Endodermal cell (in vitro differentiated cells): ENCODE data around the gene FSCB. TPM values are rescaled to one million over a fixed set of nuclear protein-coding genes. Genes with fewer than 3 reads are reported as not detected.

Experiments
- DNase-seq: peaks from one replicate; pipeline ENCODE4 v3.0.0-alpha.2; 2017
- H3K27ac ChIP-seq: 2 replicates; pipeline ENCODE4 v1.5.1; 2013; ENCODE audit warnings: mild to moderate bottlenecking, low read depth, low read length, moderate library complexity
- H3K27me3 ChIP-seq: 2 replicates; pipeline ENCODE4 v1.6.1; 2013; ENCODE audit warnings: mild to moderate bottlenecking, low read length, moderate library complexity; ENCODE audit not compliant: insufficient read depth, control insufficient read depth, poor library complexity, severe bottlenecking
- H3K36me3 ChIP-seq: 2 replicates; pipeline ENCODE4 v1.7.0; 2013; ENCODE audit warnings: mild to moderate bottlenecking, low read length, moderate library complexity; ENCODE audit not compliant: control insufficient read depth, insufficient read depth
- H3K4me1 ChIP-seq: one replicate; pipeline ENCODE4 v1.7.0; 2013; ENCODE audit warnings: low read length; ENCODE audit not compliant: control insufficient read depth, insufficient read depth
- H3K4me3 ChIP-seq: 2 replicates; pipeline ENCODE4 v1.5.1; 2013; ENCODE audit warnings: mild to moderate bottlenecking, low read length, moderate library complexity
- H3K9ac ChIP-seq: 2 replicates; pipeline ENCODE4 v1.6.1; 2013; ENCODE audit warnings: mild to moderate bottlenecking, low read length, moderate library complexity; ENCODE audit not compliant: poor library complexity, severe bottlenecking; ENCODE audit errors: extremely low read depth
- H3K9me3 ChIP-seq: 2 replicates; pipeline ENCODE4 v1.6.1; 2013; ENCODE audit warnings: mild to moderate bottlenecking, low read length, moderate library complexity; ENCODE audit not compliant: control insufficient read depth
- H3K27ac Mint-ChIP-seq: 2 replicates; pipeline ENCODE4 v1.8.0; 2020; ENCODE audit warnings: mixed read lengths
- H3K27me3 Mint-ChIP-seq: 2 replicates; pipeline ENCODE4 v1.8.0; 2021; ENCODE audit warnings: mild to moderate bottlenecking, mixed read lengths; ENCODE audit not compliant: insufficient read depth
- H3K36me3 Mint-ChIP-seq: 2 replicates; pipeline ENCODE4 v1.8.0; 2020; ENCODE audit warnings: low read depth, mixed read lengths
- H3K4me1 Mint-ChIP-seq: 2 replicates; pipeline ENCODE4 v1.8.0; 2020; ENCODE audit warnings: mixed read lengths
- H3K4me3 Mint-ChIP-seq: 2 replicates; pipeline ENCODE4 v1.8.0; 2020; ENCODE audit warnings: mild to moderate bottlenecking, moderate library complexity, mixed read lengths
- H3K9me3 Mint-ChIP-seq: 2 replicates; pipeline ENCODE4 v1.8.0; 2020; ENCODE audit warnings: mild to moderate bottlenecking, mixed read lengths
- CTCF ChIP-seq: fragments of 200-600 bp; sonication (generic); conservative IDR thresholded peaks from 2 replicates; pipeline ENCODE4 v1.5.0; 2021; ENCODE audit warnings: antibody characterized with exemption, mild to moderate bottlenecking
- WGBS, 2 experiments: methylation state at CpG; one replicate each; pipeline versions ENCODE4 v1.1.5 to v1.1.7; 2013; ENCODE audit warnings: missing lambda C conversion rate in 2 of 2, mixed read lengths in 1 of 2; ENCODE audit not compliant: insufficient coverage in 1 of 2, insufficient read length in 1 of 2; 5-methylcytosine and 5-hydroxymethylcytosine counted together
- total RNA-seq, 2 donors: library from RNA; stranded (reverse); fragmentation: NEBNext Ultra II Directional in 1 of 2; extraction: Animal tissue kit (Norgen Biotek cat#: 25700) in 1 of 2; gene quantifications; 2 replicates in 1 of 2; 3 replicates in 1 of 2; pipeline ENCODE4 v1.2.1, GENCODE V29; 2021

FSCB gene
- total RNA-seq, 2 donors from 2014 or later, result 0.09 to 0.22 TPM

- Histone ChIP-seq H3K9ac (no peak overlapping the region), H3K27me3 (no peaks in the 10 kb centered on the region), H3K4me3 (no peak overlapping the region), H3K36me3 (no peaks in the 10 kb centered on the region), H3K4me1 (no peaks in the 10 kb centered on the region), H3K9me3 (no peaks in the 10 kb centered on the region), H3K27ac (no peak overlapping the region)
- no peak for TF ChIP-seq CTCF
- Mint-ChIP-seq H3K27me3 (no peaks in the 10 kb centered on the region), H3K9me3 (peaks cover 6% of the 10 kb centered on the region), H3K4me3 (no peak overlapping the region), H3K4me1 (peaks cover 4% of the 10 kb centered on the region), H3K36me3 (no peaks in the 10 kb centered on the region), H3K27ac (no peak overlapping the region)
- WGBS, 2 experiments, result 97% methylated on average over 1 of the region's 2 CpGs; no CpG with 5 or more reads in 1 of the 2 experiments
- DNase-seq, result no peak
These were observed 1.8 kb upstream of the FSCB start for GRCh38 chr14:44508834-44509233.

GRCh38 chr14:44505588-44505987 lies 1.5 kb downstream of the FSCB start:
- Mint-ChIP-seq H3K36me3 (no peaks in the 10 kb centered on the region), H3K9me3 (peaks cover 1% of the 10 kb centered on the region), H3K4me3 (no peak overlapping the region), H3K4me1 (no peaks in the 10 kb centered on the region), H3K27me3 (no peaks in the 10 kb centered on the region), H3K27ac (no peak overlapping the region)
- Histone ChIP-seq H3K27me3 (no peaks in the 10 kb centered on the region), H3K27ac (no peak overlapping the region), H3K9ac (no peak overlapping the region), H3K9me3 (no peaks in the 10 kb centered on the region), H3K4me3 (no peak overlapping the region), H3K36me3 (no peaks in the 10 kb centered on the region), H3K4me1 (no peaks in the 10 kb centered on the region)
- peak; percentile 73 for DNase-seq
- 81 to 88% methylated on average over 1 to 3 of the region's 3 CpGs for WGBS, 2 experiments
- TF ChIP-seq CTCF, result peak; percentile 67

DNA sequence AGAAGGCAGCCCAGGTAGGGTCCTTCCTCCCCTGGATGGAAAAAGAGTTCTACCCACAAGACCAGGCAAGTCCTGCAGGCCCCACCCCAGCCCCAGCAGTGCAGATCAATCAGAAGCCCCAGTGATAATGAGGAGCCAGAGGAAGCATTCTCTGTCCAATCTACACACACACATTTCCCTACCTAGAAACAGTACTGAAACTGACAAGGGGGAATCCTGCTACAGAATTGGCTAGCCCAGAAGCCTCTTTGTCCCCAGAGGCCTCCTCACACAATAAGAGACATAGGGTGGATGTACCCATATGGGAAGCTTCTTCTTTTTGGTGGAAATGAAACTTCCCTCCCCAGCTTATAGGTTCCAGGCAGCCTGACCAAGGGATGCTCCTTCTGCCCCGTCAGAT lies 9.9 kb downstream of the FSCB start:
- H3K27me3 ChIP-seq, result no peaks in the 10 kb centered on the region
- H3K9me3 ChIP-seq, result no peaks in the 10 kb centered on the region
- H3K4me1 ChIP-seq, result no peaks in the 10 kb centered on the region
- no peak overlapping the region for H3K27ac Mint-ChIP-seq
- no peak overlapping the region for H3K27ac ChIP-seq
- 94% methylated on average over 1 of the region's 1 CpG; no CpG with 5 or more reads in 1 of the 2 experiments for WGBS, 2 experiments
- H3K4me1 Mint-ChIP-seq, result no peaks in the 10 kb centered on the region
- TF ChIP-seq CTCF, result no peak
- H3K4me3 Mint-ChIP-seq, result no peak overlapping the region
- H3K4me3 ChIP-seq, result no peak overlapping the region
- no peak overlapping the region for H3K9ac ChIP-seq
- H3K36me3 Mint-ChIP-seq, result no peaks in the 10 kb centered on the region
- DNase-seq, result no peak
- peaks cover 4% of the 10 kb centered on the region for H3K9me3 Mint-ChIP-seq
- no peaks in the 10 kb centered on the region for H3K36me3 ChIP-seq
- no peaks in the 10 kb centered on the region for H3K27me3 Mint-ChIP-seq
